NCI-H2029 treated with DMSO at 0.1 percent for 48 hours (cell line): ENCODE data around the gene SLC6A20.

Source experiments
- DNase-seq: peaks from one replicate; lab custom pipeline; 2025; lab: John Stamatoyannopoulos, UW

SLC6A20 gene

GRCh38 chr3:45800611-45801010 is 4.3 kb upstream of the SLC6A20 start:
- no peak for DNase-seq

DNA sequence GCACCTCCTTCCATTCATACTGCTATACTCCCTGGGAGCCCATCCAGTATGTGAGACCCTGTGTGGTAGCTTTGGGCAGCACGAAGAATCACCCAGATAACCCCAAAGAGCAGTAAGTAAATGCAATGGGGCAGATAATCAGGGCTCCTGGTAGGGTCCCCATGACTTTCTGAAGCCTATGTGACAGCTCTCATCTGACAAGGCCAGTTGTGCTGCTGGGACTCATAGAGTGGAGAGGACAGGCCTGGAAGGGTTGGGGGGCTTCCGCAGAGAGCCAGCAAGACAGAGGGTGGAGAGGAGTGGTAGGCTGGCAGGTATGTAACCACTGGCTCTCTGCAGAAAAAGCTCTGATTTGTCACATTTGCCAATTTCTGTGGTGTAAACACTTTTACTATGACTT is 3.2 kb upstream of the SLC6A20 start:
- no peak for DNase-seq

DNA sequence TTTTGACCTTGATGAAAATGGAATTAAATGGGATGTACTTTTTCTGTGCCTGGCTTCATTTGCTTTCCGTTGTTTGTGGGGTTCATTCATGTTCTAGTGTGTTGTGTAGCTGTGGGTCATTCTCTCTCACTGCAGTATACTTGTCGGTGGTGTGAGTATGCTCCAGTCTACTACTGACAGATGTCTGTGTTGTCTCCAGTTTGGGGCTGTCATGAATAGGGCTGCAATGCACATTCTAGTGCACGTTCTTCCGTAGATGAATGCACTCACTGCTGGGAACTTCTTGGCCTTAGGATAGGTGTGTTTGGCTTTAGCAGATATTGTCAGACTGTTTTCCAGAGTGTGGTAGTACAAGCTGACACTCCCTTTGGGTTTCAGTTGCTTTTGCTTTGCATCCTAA is 1.7 kb upstream of the SLC6A20 start:
- DNase-seq = no peak

- no peak for DNase-seq
Measured at GRCh38 chr3:45796902-45797637, 734 bp upstream of the SLC6A20 start.

- DNase-seq = no peak
Measured at GRCh38 chr3:45795509-45795881, 841 bp downstream of the SLC6A20 start.

GRCh38 chr3:45794660-45795059 is 1.7 kb downstream of the SLC6A20 start:
- no peak for DNase-seq

- DNase-seq = no peak
Measured at GRCh38 chr3:45794177-45794560, 2.2 kb downstream of the SLC6A20 start.

- DNase-seq = no peak
Measured at GRCh38 chr3:45793482-45794176, 2.7 kb downstream of the SLC6A20 start.

DNA sequence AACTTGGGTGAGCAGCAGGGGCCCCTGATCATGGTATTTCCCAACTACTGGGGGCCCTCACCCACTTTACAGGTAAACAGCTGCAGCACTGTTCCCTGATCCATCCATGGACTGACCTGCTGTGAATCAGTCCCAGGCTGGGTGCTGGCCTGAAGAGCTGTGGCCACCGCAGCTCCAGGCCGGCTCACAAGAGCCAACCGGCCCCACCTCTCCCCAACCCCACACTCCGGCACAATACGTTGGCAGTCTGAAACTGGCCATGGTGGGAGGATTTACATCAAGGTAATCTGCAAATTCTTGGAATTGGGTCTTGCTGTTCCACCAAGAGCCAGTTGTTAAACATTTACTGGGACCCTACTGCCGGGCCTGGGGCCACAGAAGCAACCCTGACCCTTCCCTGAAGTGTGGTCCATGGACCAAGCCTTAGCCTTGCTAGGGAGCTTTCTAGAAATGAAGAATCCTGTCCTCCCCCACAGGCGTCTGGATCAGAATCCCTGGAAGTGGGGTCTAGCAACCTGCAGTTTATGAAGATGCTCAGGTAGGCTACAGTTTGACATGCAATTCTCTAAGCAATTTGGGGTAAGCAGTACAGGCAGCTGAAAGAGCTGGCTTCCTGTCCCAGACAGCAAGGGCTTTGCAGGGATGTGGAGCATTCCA is 3.7 kb downstream of the SLC6A20 start:
- no peak for DNase-seq

DNA sequence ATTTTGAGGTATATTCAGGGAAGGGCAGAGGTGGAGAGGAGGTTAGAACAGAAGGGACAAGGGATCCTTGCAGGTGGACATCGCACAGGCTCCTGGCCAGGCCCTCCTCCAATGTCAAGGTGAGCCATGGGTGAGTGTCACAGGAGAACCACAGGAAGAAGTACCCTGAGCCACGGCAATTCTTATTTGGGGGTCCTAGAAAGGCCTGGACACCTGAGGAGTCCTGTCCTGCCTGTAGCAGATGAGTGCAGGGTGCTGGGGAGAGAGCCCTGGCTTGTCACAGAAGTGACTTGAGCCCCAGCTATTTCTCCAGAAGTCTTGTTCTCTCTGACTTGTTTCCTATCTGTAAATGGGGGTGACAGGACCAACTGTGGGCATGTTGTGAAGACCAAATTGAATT is 4.3 kb downstream of the SLC6A20 start:
- no peak for DNase-seq

DNA sequence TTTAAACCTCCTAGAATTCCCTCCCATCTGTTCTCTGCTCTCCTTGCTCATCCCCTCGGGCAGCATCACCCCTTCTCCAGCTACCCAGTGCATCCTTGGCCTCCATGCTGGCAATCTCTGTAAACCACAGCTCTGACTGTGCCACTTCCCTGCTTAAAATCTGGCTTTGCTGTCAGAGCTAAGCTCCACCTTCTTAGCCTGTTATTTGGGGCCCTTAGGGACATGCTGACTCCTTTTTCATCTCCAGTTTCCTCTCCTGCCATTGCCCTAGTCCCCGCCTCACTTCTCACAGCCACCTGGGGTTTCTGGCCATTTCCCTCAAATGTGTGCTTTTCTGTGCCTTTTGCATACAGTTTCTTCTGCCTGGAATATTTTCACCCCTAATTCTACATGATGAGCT is 5.7 kb downstream of the SLC6A20 start:
- no peak for DNase-seq

GRCh38 chr3:45789235-45789812 is 7.0 kb downstream of the SLC6A20 start:
- no peak for DNase-seq

DNA sequence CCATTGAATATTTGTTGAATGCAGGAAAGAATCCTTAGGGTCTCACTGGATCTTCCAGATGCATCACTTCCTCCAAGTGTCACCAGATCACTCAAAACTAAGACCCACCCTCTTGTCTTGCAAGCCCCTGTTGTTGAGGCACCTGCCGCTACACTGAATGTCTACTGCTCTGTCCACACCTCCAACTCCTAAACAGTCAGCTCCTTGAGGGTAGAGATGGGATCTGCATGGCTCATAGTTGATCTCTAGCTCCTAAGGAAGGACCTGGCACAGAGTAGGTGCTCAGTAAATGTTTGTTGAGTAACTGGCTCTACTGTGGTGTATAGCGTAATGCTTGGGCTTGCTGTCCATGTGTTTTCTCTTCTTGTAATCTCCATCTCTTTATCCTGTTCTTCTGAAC is 8.8 kb downstream of the SLC6A20 start:
- no peak for DNase-seq

DNA sequence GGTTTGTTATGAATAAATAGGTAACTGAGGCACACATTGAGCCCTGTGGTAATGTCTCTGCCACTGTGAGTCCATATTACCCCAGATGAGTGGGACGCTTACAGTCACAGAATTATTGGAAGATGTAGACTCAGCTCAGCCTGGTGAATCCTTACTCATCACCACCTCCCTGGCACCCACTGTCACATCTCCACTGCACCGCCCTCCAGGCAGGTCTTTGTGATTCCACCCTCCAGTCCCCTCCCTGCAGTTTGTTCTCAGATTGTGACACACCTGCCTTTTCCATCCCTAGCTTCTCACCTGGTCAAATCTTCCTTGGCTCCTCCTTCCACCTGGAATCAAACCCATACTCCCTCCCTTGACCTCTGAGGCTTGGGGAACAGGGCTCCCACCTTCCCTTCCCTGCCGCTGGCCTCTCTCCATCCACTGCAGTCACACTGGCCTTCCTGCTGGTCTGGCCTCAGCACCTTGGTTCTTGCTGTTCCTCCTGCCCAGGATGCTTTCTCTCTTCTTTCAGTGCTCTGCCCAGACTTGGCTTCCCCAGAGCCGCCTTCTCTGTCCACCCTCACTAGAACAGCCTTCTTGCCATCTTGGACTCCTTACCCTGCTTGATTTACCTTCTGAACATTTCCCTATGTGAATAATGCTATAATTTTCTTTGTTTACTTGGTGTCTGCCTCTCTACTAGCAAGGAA is 9.4 kb downstream of the SLC6A20 start:
- DNase-seq = no peak

DNA sequence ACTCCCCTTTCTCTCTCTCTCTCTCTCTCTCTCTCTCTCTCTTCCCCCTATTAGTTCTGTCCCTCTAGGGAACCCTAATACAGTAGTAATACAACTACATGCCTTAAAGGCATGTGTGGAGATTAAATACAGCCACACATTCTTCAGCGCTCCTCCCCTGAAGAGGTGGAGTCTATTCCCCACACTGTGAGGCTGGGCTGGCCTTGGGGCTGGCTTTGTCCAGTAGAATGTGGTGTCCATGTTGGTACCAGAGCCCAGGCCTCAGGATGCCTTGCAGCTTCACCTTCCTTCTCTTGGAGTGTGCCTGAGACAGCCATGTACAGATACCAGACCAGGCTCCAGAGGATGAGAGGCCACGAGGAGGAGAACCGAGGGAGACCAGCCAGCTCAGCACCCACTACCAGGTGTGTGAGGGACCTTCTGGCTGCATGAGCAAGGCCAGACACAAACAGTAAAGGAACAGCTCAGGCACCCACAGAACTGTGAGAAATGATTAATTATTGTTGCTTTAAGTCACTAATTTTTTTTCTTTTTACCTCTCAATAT is 10.7 kb downstream of the SLC6A20 start:
- no peak for DNase-seq

- no peak for DNase-seq
Measured at GRCh38 chr3:45783667-45784066, 12.7 kb downstream of the SLC6A20 start.

GRCh38 chr3:45782381-45782780 is 14.0 kb downstream of the SLC6A20 start:
- DNase-seq = no peak

- no peak for DNase-seq
Measured at GRCh38 chr3:45781841-45782240, 14.5 kb downstream of the SLC6A20 start.

DNA sequence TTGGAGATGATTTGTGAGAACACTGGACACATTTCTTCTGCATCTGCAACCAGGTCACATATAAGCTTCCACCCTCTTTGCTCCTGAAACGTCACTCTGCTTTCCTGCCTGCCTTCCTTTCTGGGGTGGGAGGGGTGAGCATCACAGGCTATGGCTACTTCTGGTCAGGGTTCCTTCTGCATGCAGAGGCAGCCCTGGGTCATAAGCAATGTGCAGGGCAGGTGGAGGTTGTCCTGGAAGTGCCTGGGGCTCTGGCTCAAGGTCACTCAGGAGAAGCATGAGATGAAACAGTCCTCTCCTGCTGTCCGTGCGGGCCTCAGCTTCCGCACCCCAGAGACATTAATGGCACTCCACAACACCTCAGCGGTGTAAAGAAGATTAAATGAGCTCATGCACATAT is 15.1 kb downstream of the SLC6A20 start:
- DNase-seq = no peak

GRCh38 chr3:45779746-45780735 is 16.3 kb downstream of the SLC6A20 start:
- peak; percentile 62 for DNase-seq

DNA sequence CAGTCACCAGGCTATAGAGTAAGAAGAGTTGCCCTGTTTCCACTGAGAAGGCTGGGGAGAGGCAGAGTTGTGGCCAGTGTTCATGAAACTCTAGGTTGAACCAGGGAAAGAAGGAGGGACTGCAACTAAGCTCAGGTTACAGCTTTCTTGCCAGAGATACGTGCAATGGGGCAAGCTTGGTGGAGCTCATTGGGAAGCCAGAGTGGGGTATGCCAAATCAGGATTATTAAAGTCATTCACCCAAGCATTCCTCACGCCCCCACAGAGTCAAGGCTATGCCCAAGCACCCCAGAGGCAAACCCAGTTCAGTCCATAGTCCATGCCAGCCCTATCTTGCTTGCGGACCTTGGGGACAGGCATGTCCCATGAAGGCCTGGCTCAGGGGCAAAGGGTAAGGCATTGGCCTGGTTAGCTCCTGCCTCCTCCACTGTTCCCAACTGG is 17.6 kb downstream of the SLC6A20 start:
- DNase-seq = peak; percentile 13
